Stomach (tissue), 4 donors: ENCODE data around the gene ARL8B.

Experiments
- POLR2A ChIP-seq, 4 donors: fragments of 450-650 bp; IDR thresholded peaks; one replicate each; pipeline ENCODE4 v1.6.1; 2016; ENCODE audit warnings: antibody characterized with exemption in 4 of 4, control low read depth in 2 of 4, mild to moderate bottlenecking in 1 of 4, moderate library complexity in 1 of 4
- POLR2AphosphoS5 ChIP-seq, 3 donors: sonication (generic); formaldehyde crosslinking; IDR thresholded peaks; one replicate each; pipeline ENCODE4 v1.6.1; 2016; ENCODE audit warnings: antibody characterized with exemption in 3 of 3

DNA sequence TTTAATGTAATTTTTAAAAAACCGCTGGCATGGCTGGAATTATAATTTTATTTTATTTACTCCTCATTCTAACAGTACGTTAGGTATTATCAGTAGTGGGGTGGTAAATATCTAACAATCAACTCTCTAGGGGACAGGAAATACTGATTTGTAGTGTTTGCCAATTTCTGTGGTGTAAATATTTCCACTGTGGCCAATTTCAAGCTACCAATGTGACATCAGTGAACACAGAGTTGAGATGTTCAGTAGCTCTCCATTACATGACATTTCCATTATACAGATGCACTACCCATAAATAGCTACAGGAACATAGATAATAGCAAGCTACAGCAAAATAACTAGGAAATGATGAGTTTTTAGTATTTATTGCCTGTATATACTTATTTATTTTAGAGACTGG lies 10.0 kb upstream of the ARL8B start:
- TF ChIP-seq POLR2AphosphoS5 (IDR thresholded peaks at IDR 0.05) (no peak), POLR2A (IDR thresholded peaks at IDR 0.05) (no peak)
